ENCODE data around the gene XIRP1.

DNA sequence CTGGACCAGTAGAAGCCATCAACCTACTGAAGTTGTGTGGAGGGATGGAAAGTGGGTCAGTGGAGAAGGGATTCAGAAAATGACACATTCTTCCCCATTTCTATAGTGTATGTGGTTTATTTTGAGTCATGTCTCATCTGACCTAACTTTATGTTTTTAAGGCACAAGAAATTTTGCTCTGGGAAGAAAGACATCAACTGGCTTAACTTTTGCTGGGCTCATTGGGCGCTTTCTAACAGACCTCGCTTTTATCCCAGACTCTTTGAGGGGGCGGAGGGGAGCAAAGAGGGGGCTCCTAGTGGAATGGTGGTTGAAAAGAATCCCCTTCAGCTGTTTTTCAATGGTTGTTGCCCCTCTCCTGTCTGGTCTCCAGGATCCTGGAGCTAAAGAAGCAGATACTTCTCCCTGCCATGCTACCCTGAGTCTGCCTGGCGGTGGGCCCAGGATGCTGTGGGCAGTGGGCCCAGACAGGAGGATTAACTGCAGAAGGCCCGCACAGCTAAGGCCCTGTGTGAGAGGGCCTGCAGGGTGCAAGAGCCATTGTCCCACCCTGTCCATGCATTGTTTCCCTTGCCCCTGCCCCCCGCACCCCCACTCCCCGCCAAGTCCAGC is 53.5 kb downstream of the XIRP1 start:
- TF ChIP-seq POLR2A (IDR thresholded peaks at IDR 0.05) (no peak), CTCF (IDR thresholded peaks at IDR 0.05) (no peak), EP300 (IDR thresholded peaks at IDR 0.05) (no peak)

Measured in ovary (tissue), 3 donors.